GM19468 (cell line): ENCODE measurements around the gene HS6ST1.
A peak's percentile ranks its signal among the peaks of the same experiment; 100 is the strongest.
"Not testable (repeated sequence)": the region's sequence is repeated elsewhere in the genome, so short reads cannot be mapped to it uniquely, and the experiment has no call there.

ENCODE experiments used
- ATAC-seq: cut with Tn5 transposase; IDR thresholded peaks from one replicate; pipeline ENCODE4 v1.9.1; 2021; ENCODE audit warnings: mild to moderate bottlenecking, moderate library complexity, moderate number of reproducible peaks; ENCODE audit not compliant: unreplicated experiment; ENCODE audit errors: extremely low read depth

The HS6ST1 gene

GRCh38 chr2:128322715-128323554 is 4.3 kb upstream of the HS6ST1 start:
- no peak for ATAC-seq

- ATAC-seq: peak; percentile 55
Observed at GRCh38 chr2:128321784-128322714, 3.4 kb upstream of the HS6ST1 start.

- no peak for ATAC-seq
Observed at GRCh38 chr2:128320906-128321771, 2.5 kb upstream of the HS6ST1 start.

- no peak for ATAC-seq
Observed at GRCh38 chr2:128320192-128320905, 1.7 kb upstream of the HS6ST1 start.

GRCh38 chr2:128319631-128320191 is 1.0 kb upstream of the HS6ST1 start:
- ATAC-seq: no peak

GRCh38 chr2:128318245-128318644 is 423 bp downstream of the HS6ST1 start:
- ATAC-seq: not testable (repeated sequence)

- not testable (repeated sequence) for ATAC-seq
Observed at GRCh38 chr2:128317899-128318225, 806 bp downstream of the HS6ST1 start.

- no peak for ATAC-seq
Observed at GRCh38 chr2:128317181-128317898, 1.3 kb downstream of the HS6ST1 start.

GRCh38 chr2:128316777-128317180 is 1.9 kb downstream of the HS6ST1 start:
- ATAC-seq: no peak

GRCh38 chr2:128315829-128316776 is 2.6 kb downstream of the HS6ST1 start:
- ATAC-seq: no peak

- no peak for ATAC-seq
Observed at GRCh38 chr2:128315122-128315828, 3.4 kb downstream of the HS6ST1 start.

GRCh38 chr2:128314348-128315121 is 4.1 kb downstream of the HS6ST1 start:
- ATAC-seq: no peak

GRCh38 chr2:128313931-128314347 is 4.7 kb downstream of the HS6ST1 start:
- no peak for ATAC-seq

GRCh38 chr2:128313091-128313836 is 5.4 kb downstream of the HS6ST1 start:
- no peak for ATAC-seq

- ATAC-seq: no peak
Observed at GRCh38 chr2:128312411-128312810, 6.3 kb downstream of the HS6ST1 start.
